A172 (cell line): ENCODE measurements around the gene KCNC1. TPM values are rescaled to one million over a fixed set of nuclear protein-coding genes. Genes with fewer than 3 reads are reported as not detected.

Experiments used
- DNase-seq: peaks from one replicate; pipeline ENCODE4 v3.0.0-alpha.2; 2015; ENCODE audit warnings: low spot score
- total RNA-seq: library from RNA; depleted of rRNA; stranded (reverse); fragments of >200 nt; shearing (Covaris generic); gene quantifications from 2 replicates; pipeline ENCODE4 v1.2.3, GENCODE V29; 2014

Gene KCNC1
- total RNA-seq, 1 experiment from 2014 or later = not detected

DNA sequence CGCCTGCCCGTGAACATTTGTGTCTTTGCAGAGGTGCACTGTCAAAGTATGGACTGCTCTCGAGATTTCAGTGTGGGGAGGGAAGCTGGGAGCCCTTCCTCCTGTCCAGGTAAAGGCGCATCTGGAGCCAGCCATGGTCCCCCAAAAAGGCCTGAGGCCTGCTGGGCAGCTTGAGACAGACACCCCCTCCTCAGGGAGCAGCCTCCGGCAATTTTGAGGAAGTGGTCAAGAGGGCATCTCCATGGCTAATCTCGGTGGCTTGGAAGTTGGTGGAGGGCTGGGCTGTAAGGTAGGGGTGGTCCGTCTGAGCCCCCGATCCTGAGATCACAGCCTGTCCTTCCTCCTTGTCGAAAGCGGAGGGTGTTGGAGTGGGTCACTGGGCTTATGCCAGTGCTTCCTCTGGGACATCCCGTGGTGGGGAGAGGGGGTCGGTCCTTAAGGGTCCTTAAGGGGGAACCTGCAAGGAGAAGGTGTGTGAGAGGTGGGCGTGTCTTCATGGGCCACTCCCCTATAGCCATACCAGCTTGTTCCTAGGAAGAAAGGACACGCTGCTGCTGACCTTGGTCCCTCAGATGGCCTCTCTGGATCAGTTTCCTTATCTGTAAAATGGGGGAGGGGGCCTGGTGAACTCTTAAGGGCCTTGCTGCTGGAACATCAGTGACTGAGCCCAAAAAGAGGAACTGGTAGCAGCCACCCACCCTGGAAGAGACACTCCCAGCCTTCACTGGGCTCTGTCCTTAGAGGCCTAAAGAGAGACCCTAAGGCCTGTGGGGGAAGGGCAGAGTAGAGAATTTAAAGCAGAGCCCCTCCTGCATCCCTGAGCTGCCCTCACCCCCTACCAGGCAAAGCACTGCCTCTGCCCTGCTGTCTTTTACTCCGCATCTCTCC lies 2.6 kb downstream of the KCNC1 start:
- no peak for DNase-seq

GRCh38 chr11:17738151-17738973 lies 3.8 kb downstream of the KCNC1 start:
- no peak for DNase-seq

DNA sequence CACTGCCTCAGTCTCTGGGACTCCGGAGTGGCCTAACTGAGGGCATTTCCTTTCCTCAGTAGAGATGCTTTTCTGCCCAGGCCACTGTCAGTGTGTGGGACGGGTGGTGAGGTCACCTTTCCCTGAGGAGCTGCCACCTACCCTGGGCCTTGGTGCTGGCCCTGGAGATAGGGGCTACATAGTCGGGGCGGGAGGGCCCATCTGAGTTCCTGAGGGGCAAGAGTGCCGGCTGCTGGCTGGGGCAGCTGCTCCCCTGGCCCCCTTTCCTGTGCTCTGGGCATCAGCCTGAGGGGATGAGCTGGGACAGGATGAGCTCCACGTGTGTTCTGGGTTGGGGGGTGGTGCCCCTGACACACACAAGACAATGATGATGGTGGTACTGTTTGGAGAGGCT lies 5.4 kb downstream of the KCNC1 start:
- no peak for DNase-seq

GRCh38 chr11:17740649-17741235 lies 6.2 kb downstream of the KCNC1 start:
- no peak for DNase-seq

DNA sequence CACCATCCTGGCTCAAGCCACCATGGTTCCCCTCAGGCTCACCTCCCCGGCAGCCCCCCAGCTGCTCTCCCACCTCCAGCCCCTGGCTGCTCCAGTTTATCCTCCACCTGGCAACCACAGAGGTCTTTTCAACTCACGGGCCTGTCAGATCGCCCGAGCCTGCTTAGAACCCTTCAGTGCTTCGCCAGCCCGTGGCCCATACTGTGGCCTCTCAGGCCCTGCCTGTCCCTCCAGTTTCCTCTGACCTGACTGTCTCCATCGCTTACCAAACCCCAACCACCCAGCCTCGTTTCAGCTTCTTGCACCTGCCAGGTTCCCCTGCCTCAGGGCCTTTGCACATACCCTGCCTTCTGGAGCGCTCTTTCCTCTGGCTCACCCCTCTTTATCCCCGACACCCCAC lies 6.9 kb downstream of the KCNC1 start:
- no peak for DNase-seq

- no peak for DNase-seq
Observed at GRCh38 chr11:17742019-17742418, 7.4 kb downstream of the KCNC1 start.

DNA sequence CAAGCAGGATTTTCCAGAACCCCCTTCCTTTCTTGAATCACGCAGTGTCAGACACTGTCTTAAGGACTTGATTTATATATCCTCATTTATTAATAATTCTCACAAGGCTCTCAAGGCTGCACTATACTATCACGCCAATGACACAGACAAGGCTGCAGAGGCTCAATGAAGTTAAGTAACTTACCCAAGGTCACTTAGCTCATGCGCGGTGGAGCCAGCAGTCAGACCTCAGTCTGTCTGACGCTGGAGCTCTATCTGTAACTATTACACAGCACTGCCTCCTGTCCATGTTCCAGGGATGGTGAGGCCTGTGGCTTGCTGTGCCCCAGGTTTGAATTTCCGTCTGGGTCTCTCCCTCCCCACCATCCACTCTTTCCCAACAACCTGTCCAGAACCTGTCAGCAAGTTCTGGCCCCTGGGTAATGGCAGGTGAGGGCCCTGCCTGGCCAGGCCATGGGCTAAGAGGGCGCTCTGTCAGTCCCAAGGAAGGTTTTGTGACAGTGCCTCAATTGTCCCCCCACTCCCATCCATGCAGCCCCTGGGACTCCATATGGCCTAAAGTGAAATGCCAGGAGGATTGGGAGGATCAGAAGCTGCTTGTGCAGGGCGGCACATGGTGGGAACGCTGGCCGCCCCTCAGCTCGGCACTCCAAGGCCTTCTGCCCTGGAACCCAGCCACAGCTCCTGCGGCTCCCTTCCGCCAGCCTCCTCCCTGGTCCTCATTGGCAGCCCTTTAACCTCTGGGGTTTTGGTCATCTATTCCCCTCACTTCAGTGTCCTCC lies 8.6 kb downstream of the KCNC1 start:
- DNase-seq = no peak

DNA sequence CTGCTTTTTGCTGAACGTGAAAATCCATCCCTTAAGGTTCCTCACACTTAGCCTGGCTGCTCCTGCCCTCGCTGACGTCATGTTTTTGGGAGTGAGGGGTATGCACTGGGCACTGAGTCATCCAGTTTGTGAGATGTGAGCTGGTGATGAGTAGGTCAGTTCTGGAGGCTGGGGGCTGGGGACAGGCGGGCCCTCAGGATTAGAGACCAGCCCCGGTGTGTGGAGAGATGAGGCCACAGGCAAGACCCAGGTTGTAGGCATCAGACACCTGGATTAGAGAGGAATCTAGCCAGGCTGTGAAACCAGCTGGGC lies 9.2 kb downstream of the KCNC1 start:
- peak; percentile 77 for DNase-seq

- DNase-seq = peak; percentile 33
Observed at GRCh38 chr11:17744151-17744940, 9.8 kb downstream of the KCNC1 start.

DNA sequence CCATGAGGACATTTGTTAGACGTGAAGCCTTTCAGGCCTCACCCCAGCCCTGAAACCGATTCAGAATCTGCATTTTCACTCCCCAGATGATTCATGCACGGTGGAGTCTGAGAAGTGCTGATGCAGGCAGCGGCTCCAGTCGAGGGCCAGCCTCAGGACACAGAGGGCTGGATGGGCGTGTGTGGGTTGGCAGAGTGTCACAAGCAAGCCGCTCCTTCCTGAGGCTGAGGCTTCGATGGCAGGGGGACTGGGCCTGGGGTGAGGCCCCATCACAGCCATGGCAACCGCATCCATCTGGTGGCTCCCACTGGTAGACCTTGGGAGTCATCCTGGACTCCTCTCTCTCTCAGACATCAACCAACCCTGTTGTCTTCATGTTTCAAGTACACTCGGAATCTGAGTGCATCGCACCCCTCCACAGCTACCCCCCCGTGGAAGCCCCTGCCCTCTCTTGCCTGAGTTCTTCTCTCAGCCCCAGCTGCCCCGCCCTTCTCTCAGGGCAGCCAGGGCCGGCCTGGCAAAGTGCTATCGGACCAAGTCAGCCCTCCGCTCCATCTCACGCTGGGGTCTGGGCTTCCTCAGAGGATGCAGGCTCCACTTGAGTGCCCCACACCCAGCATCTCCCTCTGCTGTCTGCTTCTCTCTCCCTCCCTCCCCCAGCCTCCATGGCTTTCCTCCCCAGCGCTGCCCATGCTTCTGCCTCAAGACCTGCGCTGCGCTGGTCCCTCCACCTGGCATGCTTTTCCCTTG lies 10.6 kb downstream of the KCNC1 start:
- no peak for DNase-seq

- DNase-seq = no peak
Observed at GRCh38 chr11:17746096-17746495, 11.5 kb downstream of the KCNC1 start.

- peak; percentile 32 for DNase-seq
Observed at GRCh38 chr11:17747131-17747955, 12.8 kb downstream of the KCNC1 start.

- no peak for DNase-seq
Observed at GRCh38 chr11:17748044-17748443, 13.5 kb downstream of the KCNC1 start.

GRCh38 chr11:17748761-17749721 lies 14.5 kb downstream of the KCNC1 start:
- no peak for DNase-seq

- DNase-seq = no peak
Observed at GRCh38 chr11:17750013-17750800, 15.6 kb downstream of the KCNC1 start.

DNA sequence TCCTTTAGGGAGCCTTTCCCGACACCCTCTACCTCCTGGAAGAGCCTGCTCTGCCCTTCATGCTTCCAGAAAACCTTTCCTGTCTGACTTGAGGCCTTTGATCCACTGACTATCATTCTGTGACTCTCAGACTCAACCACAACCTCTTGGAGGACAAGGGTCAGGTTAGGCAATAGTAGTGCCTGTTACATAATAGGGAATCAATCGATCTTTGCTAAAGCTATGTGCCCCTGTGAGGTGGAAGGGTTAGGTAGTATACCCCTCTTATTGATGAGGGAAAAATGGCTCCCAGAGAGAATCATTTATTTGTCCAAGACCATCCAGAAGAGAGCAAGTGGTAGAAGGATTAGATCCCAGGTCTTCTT lies 16.2 kb downstream of the KCNC1 start:
- DNase-seq = no peak

DNA sequence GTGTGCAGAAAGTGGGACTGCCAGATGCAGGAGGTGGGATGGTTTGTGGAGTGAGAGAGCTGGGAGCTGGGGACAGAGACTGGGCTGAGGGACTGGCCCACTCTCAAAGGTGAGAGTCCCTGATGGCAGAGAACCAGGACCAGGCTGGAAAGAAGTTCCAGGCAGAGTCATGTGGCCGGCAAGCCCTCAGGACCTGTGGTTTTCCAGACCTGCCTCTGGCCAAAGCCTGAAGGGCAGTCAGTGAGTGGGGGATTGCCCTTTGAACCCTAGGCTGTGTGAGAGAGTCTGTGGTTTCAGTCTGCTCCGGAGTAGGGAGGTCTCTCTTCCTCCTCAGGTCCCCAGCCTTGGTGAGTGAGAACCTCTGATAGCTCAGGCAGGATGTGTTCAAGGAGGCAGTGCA lies 17.0 kb downstream of the KCNC1 start:
- DNase-seq = no peak

DNA sequence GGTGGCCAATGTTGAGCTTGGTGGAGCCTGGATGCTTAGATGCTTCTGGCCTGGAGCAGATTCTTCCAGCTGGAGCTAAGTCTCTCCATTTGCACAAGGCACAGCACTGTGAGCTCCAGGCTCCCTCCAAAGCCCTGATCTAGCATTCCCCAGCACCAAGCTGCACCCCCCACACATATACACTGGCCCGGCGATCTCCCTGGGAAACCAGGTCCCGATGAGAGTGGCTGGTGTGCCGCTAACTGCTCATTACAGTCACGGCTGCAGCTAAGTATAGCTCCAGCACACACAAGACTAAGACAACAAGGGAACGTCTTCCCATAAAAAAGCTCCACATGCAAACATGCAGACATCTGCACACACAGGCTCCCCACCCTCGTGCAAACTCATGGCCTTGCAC lies 17.6 kb downstream of the KCNC1 start:
- no peak for DNase-seq
